HG03432 (cell line): ENCODE data around the gene PFKFB1.

Experiments used
- ATAC-seq: cut with Tn5 transposase; IDR thresholded peaks from one replicate; pipeline ENCODE4 v1.9.1; 2021; ENCODE audit warnings: mild to moderate bottlenecking, moderate library complexity; ENCODE audit not compliant: unreplicated experiment

The PFKFB1 gene

GRCh38 chrX:54994099-54994498 is at the start of gene PFKFB1:
Gene PFKFB1, minus strand, starts transcription at chrX:54994188. Its CDS starts 181 bp downstream, at chrX:54994007.
- ATAC-seq: no peak

GRCh38 chrX:55041514-55041913 is 47.5 kb upstream of the PFKFB1 start:
- ATAC-seq: no peak

DNA sequence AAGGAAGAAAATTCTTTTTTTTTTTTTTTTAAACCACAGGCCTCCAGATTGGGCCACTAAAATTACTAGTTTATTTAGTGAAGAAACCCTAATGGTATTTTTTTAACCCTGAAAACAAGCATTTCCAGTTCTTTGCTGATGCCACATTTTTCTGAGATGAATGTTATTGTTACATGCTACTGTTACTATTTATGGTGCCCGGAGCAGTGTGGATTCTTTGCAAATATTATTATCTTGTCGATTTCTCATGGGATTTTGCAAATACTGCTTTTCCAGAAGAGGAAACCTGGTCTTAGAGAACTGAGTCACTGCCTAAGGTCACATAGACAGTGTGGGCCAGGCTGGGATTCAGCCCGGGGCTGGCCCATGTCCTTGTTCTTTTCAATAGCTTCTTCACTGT is 45.5 kb upstream of the PFKFB1 start:
- ATAC-seq: no peak

GRCh38 chrX:55033429-55033828 is 39.4 kb upstream of the PFKFB1 start:
- ATAC-seq: no peak

- ATAC-seq: no peak
Measured at GRCh38 chrX:55030271-55031205, 36.5 kb upstream of the PFKFB1 start, which contains the start of gene ALAS2. Gene ALAS2, minus strand, starts transcription at chrX:55030977. Its CDS starts 4,977 bp downstream, at chrX:55026000.

- ATAC-seq: no peak
Measured at GRCh38 chrX:55029291-55029690, 35.3 kb upstream of the PFKFB1 start.

- ATAC-seq: no peak
Measured at GRCh38 chrX:55028611-55029010, 34.6 kb upstream of the PFKFB1 start.

GRCh38 chrX:55028040-55028439 is 34.1 kb upstream of the PFKFB1 start:
- ATAC-seq: no peak

- no peak for ATAC-seq
Measured at GRCh38 chrX:55026840-55027239, 32.9 kb upstream of the PFKFB1 start.

DNA sequence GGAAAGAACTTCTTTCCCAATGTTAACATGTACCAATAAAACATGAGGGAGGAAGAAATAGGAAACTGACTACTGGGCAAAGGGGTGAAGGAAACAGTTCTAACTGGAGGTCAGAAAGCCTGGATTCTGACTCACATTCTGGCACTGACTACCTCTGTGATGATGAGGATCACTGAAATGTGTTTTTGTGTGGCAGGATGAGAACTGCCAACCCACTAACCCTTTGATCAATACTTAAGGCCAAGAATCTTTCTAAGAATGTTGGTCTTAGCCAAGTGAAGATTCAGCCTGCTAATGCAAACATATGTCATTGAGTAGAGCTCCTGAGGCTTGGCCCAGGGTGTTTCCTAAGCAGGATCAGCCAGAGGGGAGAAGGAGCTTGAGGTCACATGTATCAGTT is 32.2 kb upstream of the PFKFB1 start:
- ATAC-seq: no peak

GRCh38 chrX:55014897-55015299 is 20.9 kb upstream of the PFKFB1 start:
- ATAC-seq: no peak

- ATAC-seq: no peak
Measured at GRCh38 chrX:55011294-55011693, 17.3 kb upstream of the PFKFB1 start.

- ATAC-seq: peak; percentile 57
Measured at GRCh38 chrX:55008571-55009358, 14.8 kb upstream of the PFKFB1 start.

GRCh38 chrX:55007656-55008055 is 13.7 kb upstream of the PFKFB1 start:
- ATAC-seq: no peak

GRCh38 chrX:55006827-55007621 is 13.0 kb upstream of the PFKFB1 start:
- ATAC-seq: no peak

GRCh38 chrX:55005256-55005655 is 11.3 kb upstream of the PFKFB1 start:
- ATAC-seq: no peak

GRCh38 chrX:55004231-55004630 is 10.2 kb upstream of the PFKFB1 start:
- no peak for ATAC-seq

DNA sequence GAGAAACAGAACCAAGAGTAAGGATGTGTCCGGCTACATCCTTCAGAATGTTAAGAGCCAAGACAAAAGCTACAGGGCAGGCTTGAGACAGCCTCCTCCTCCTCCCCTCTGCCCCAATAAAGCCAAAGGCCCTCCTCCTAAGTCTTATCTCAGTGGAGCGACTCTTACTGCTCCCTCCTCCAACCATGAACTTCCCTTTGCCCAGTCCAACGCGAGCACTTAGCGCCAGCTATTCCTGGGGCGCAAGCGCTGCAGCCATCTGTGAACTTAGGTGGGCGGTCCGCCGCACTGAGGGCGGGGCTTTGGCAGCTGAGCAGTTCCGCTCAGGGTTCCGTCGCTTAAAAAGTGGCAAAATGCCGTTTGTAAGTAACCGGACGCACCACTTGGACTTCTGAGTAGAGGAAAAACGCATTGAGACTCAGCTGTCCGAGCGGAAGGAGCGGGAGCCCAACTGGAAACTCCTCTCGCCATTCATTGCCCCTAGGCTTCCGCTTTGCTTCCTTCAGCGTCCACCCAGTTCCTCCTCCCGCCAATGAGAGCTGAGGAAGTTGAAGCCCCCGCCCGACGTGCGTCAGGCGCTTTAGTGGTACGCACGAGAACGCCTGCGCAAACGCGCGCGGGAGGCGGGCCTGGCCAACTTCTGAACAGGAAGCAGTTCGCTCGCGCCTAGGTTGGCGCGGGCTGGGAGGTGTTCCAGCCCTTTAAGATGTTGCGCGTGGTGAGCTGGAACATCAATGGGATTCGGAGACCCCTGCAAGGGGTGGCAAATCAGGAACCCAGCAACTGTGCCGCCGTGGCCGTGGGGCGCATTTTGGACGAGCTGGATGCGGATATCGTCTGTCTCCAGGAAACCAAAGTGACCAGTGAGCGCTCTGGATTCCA is 6.0 kb upstream of the PFKFB1 start, which contains the start of gene APEX2:
APEX2 (plus strand) TSS at position 647 of the 882 bp plus-strand sequence; CDS start at position 707, 60 bp downstream.
- ATAC-seq: peak; percentile 95

- no peak for ATAC-seq
Measured at GRCh38 chrX:54995621-54996020, 1.6 kb upstream of the PFKFB1 start.
